Measurements from ENCODE around the gene TRAM2. TPM values are rescaled to one million over a fixed set of nuclear protein-coding genes. Genes with fewer than 3 reads are reported as not detected.

The TRAM2 gene
- polyA plus RNA-seq, 1 experiment: 152 TPM

DNA sequence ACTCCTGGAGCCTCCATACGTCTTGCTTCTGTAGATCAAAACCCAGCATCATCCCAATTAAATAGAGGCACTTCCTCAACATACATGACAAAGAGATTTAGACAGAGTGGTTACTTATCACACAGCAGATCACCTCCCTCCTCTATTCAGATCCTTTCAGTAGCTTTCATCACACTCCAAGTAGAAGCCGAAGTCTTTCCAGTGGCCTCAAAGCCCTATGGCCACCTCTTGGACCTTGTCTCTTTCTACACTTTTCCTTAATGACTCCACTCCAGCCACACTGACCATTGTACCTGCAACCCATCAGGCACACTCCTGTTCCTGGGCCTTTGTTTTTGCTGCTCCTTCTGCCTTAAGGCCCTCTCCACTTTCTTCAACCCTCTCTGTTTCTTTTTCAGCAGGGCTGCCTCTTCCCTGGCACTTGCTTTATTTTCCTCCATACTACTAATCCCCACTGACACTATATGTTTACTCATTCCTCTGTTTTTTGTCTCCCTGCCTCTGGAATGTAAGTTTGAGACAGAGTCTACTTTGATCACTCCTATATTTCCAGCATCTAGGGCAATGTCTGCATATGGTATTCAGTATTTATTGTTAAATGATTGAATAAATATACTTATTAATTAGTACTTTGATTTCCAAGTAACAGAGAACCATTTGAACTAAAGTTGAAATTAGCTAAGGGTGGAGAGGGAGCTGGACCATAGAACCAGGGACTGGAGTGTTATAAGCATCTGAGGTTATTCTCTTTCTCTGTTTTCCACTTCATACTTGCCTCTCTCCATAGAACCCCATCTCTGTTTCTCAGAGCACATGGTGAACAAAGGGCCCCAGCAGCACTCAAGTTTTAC lies 43.4 kb upstream of the TRAM2 start:
- TF ChIP-seq, protein P1, sequence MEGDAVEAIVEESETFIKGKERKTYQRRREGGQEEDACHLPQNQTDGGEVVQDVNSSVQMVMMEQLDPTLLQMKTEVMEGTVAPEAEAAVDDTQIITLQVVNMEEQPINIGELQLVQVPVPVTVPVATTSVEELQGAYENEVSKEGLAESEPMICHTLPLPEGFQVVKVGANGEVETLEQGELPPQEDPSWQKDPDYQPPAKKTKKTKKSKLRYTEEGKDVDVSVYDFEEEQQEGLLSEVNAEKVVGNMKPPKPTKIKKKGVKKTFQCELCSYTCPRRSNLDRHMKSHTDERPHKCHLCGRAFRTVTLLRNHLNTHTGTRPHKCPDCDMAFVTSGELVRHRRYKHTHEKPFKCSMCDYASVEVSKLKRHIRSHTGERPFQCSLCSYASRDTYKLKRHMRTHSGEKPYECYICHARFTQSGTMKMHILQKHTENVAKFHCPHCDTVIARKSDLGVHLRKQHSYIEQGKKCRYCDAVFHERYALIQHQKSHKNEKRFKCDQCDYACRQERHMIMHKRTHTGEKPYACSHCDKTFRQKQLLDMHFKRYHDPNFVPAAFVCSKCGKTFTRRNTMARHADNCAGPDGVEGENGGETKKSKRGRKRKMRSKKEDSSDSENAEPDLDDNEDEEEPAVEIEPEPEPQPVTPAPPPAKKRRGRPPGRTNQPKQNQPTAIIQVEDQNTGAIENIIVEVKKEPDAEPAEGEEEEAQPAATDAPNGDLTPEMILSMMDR (IDR thresholded peaks at IDR 0.05; ENCODE audit: low read depth, low read length): no peak
- no peak overlapping the region for H3K27ac ChIP-seq (ENCODE audit: low read depth, low read length)
- no peak for DNase-seq (ENCODE audit: low read depth, low spot score)
- ChIA-PET POLR2A (no interaction called here), CTCF (no interaction called here)
- no peaks in the 10 kb centered on the region for H3K27me3 ChIP-seq (ENCODE audit: control insufficient read depth, insufficient read depth, low read length)
- no peak overlapping the region for H3K4me3 ChIP-seq (ENCODE audit: low read depth, low read length)
- H3K9me3 ChIP-seq (ENCODE audit: control insufficient read depth, insufficient read depth, low read length): no peaks in the 10 kb centered on the region

DNA sequence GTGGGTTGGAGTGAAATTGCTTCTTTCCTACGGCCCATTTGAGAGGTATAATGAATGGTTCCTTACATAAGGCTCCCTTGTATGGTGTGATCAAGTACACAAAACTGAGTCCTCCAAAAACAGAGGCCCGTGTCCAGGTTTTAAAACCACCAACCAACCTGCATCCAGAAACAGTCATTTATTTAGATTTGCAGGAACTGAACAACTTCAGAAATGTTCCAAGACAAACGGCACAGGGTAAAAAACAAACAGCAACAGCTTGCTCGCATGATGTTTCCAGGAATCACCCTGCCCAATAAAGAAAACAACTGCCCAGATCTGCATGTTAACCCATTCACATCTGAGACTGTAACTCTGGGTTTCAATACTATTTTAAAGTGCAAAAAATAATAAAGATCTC lies 40.2 kb upstream of the TRAM2 start:
- H3K4me3 ChIP-seq (ENCODE audit: low read depth, low read length): no peak overlapping the region
- TF ChIP-seq, protein P1 (IDR thresholded peaks at IDR 0.05; ENCODE audit: low read depth, low read length): no peak
- POLR2A ChIA-PET: no interaction called here
- no peak for DNase-seq (ENCODE audit: low read depth, low spot score)
- no peaks in the 10 kb centered on the region for H3K27me3 ChIP-seq (ENCODE audit: control insufficient read depth, insufficient read depth, low read length)
- H3K9me3 ChIP-seq (ENCODE audit: control insufficient read depth, insufficient read depth, low read length): no peaks in the 10 kb centered on the region
- CTCF ChIA-PET: interaction anchor here (1.5 kb wide), 1 partner anchor 34 kb away, joined by 8 read pairs; no protein-coding TSS in a partner anchor
- H3K27ac ChIP-seq (ENCODE audit: low read depth, low read length): no peak overlapping the region

DNA sequence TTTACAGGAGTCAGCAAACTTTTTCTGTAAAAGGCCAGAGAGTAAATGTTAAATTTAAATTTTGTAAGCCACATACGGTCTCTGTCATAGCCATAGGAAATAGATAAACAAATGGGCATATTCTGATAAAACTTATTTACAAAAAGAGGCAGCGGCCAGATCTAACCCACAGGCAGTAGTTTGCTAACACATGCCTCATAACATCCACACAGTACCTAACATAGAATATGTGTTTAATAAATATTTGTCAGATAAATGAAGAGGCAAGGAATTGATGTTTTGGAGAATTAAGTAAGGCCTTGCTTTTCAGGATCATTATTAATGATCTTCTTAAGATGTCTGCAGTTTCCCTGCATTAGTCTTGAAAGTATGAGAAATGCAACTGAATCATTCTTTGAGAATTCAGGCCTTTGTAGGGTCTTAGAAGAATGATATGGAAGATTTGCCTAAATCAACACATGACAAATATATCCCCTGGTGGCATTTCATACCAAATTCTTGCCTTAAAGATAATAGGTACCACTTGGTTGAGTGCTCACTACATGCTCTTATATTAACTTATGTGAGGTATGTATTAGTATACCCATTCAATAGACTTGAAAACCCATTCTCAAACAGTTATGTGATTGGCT lies 39.3 kb upstream of the TRAM2 start:
- TF ChIP-seq, protein P1 (IDR thresholded peaks at IDR 0.05; ENCODE audit: low read depth, low read length): no peak
- Histone ChIP-seq H3K27ac (ENCODE audit: low read depth, low read length) (no peak overlapping the region), H3K27me3 (ENCODE audit: control insufficient read depth, insufficient read depth, low read length) (no peaks in the 10 kb centered on the region), H3K9me3 (ENCODE audit: control insufficient read depth, insufficient read depth, low read length) (no peaks in the 10 kb centered on the region), H3K4me3 (ENCODE audit: low read depth, low read length) (no peak overlapping the region)
- DNase-seq (ENCODE audit: low read depth, low spot score): no peak
- POLR2A ChIA-PET: no interaction called here
- CTCF ChIA-PET: interaction anchor here (1.0 kb wide), 1 partner anchor 20 kb away, joined by 4 read pairs; no protein-coding TSS in a partner anchor

DNA sequence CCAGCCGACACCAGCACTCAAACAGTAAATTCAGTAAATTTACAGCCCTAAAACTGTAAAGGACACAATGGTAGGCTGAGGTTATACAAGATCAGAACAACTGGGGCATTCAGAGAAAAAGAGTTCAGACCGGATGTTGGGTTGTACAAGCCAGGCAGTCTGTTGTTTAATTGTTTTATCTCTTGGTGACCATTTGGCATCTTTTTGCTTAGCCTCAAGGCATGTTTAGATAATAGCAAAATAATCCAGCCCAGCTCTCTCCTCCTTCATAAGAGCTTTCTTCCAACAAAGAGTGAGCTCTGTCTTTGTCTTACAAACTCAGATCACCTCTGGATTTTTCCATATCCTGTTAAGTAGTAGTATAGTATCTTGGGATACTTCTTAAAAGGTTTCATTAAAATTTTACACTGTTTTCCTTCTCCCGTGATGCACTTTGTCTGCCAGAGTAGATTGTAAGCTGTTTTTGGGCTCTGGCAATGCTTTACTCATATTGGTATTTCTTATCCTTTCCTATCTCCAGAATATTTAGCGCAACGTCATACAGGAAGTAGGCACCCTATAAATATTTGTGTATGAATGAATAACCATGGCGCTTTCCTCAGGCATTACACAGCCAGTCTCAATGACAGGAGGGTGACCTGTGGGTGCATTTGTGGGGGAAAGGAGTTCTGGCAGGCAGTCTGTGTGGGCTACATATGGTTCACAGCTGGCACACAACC lies 35.6 kb upstream of the TRAM2 start:
- no peak for DNase-seq (ENCODE audit: low read depth, low spot score)

More for the DNA sequence above, 35.6 kb upstream of the TRAM2 start:
- H3K4me3 ChIP-seq (ENCODE audit: low read depth, low read length): no peak overlapping the region
- no peaks in the 10 kb centered on the region for H3K27me3 ChIP-seq (ENCODE audit: control insufficient read depth, insufficient read depth, low read length)
- no peak overlapping the region for H3K27ac ChIP-seq (ENCODE audit: low read depth, low read length)
- TF ChIP-seq, protein P1 (IDR thresholded peaks at IDR 0.05; ENCODE audit: low read depth, low read length): no peak
- ChIA-PET CTCF (interaction anchor here (1.0 to 2.0 kb wide), 2 partner anchors 14 to 196 kb away, joined by 5 to 6 read pairs; no protein-coding TSS in a partner anchor), POLR2A (no interaction called here)
- no peaks in the 10 kb centered on the region; the same call in 1 of the 2 replicates for H3K9me3 ChIP-seq (ENCODE audit: control insufficient read depth, insufficient read depth, low read length)

Measured in AG04450 (cell line).